ENCODE measurements around the gene GRID2. TPM values are rescaled to one million over a fixed set of nuclear protein-coding genes. Genes with fewer than 3 reads are reported as not detected.

The GRID2 gene
- polyA plus RNA-seq, 1 donor from 2014 or later: 14.9 TPM

GRCh38 chr4:92520563-92520962, 216.8 kb downstream of the GRID2 start:
- H3K9me3 ChIP-seq (ENCODE audit: low read length): no peaks in the 10 kb centered on the region
- no peaks in the 10 kb centered on the region for H4K20me1 ChIP-seq (ENCODE audit: insufficient read depth)
- no peak overlapping the region for H2AFZ ChIP-seq (ENCODE audit: low read depth, low read length)
- H3K27ac ChIP-seq (ENCODE audit: low read length): no peak overlapping the region
- no peaks in the 10 kb centered on the region for H3K9me2 ChIP-seq (ENCODE audit: insufficient read depth, low read length)
- H3K79me2 ChIP-seq (replicated peaks; ENCODE audit: insufficient read depth, low read length): no peaks in the 10 kb centered on the region
- H3F3A ChIP-seq (ENCODE audit: insufficient read depth, low read length, poor library complexity, severe bottlenecking): no peaks in the 10 kb centered on the region
- no peaks in the 10 kb centered on the region for H3K27me3 ChIP-seq (ENCODE audit: insufficient read depth, low read depth, low read length)
- H3K4me3 ChIP-seq (ENCODE audit: low read length): no peak overlapping the region
- no peaks in the 10 kb centered on the region for H3K36me3 ChIP-seq (ENCODE audit: insufficient read depth, low read length)
- H3K9ac ChIP-seq (ENCODE audit: low read length): no peak overlapping the region
- H3K4me2 ChIP-seq (ENCODE audit: low read length): no peak overlapping the region
- TF ChIP-seq CTCF (IDR thresholded peaks at IDR 0.05; ENCODE audit: poor library complexity, severe bottlenecking) (no peak), POLR2AphosphoS5 (IDR thresholded peaks at IDR 0.05) (no peak), REST (IDR thresholded peaks at IDR 0.05; ENCODE audit: borderline replicate concordance) (no peak), TAF1 (IDR thresholded peaks at IDR 0.05; ENCODE audit: low read depth) (no peak), MXI1 (conservative IDR thresholded peaks at IDR 0.05; ENCODE audit: poor library complexity, severe bottlenecking) (no peak), RAD21 (conservative IDR thresholded peaks at IDR 0.05) (no peak), EP300 (conservative IDR thresholded peaks at IDR 0.05; ENCODE audit: poor library complexity, severe bottlenecking) (no peak), SMC3 (conservative IDR thresholded peaks at IDR 0.05; ENCODE audit: poor library complexity) (no peak), EZH2 (IDR thresholded peaks at IDR 0.05; ENCODE audit: borderline replicate concordance, insufficient read depth, low read length, poor library complexity, severe bottlenecking) (no peak)

- H3K27ac ChIP-seq (ENCODE audit: low read length): peak overlapping the region; percentile 60
Measured at GRCh38 chr4:92521941-92522340, 218.2 kb downstream of the GRID2 start.

More at GRCh38 chr4:92521941-92522340, 218.2 kb downstream of the GRID2 start:
- no peaks in the 10 kb centered on the region for H3K36me3 ChIP-seq (ENCODE audit: insufficient read depth, low read length)
- no peak for TF ChIP-seq REST (IDR thresholded peaks at IDR 0.05; ENCODE audit: borderline replicate concordance)
- TF ChIP-seq TAF1 (IDR thresholded peaks at IDR 0.05; ENCODE audit: low read depth): no peak
- no peak for TF ChIP-seq RAD21 (conservative IDR thresholded peaks at IDR 0.05)
- no peak for TF ChIP-seq EP300 (conservative IDR thresholded peaks at IDR 0.05; ENCODE audit: poor library complexity, severe bottlenecking)
- no peak for TF ChIP-seq EZH2 (IDR thresholded peaks at IDR 0.05; ENCODE audit: borderline replicate concordance, insufficient read depth, low read length, poor library complexity, severe bottlenecking)
- no peak for TF ChIP-seq CTCF (IDR thresholded peaks at IDR 0.05; ENCODE audit: poor library complexity, severe bottlenecking)
- TF ChIP-seq SMC3 (conservative IDR thresholded peaks at IDR 0.05; ENCODE audit: poor library complexity): no peak
- TF ChIP-seq POLR2AphosphoS5 (IDR thresholded peaks at IDR 0.05): no peak
- TF ChIP-seq MXI1 (conservative IDR thresholded peaks at IDR 0.05; ENCODE audit: poor library complexity, severe bottlenecking): no peak
- no peaks in the 10 kb centered on the region for H3K27me3 ChIP-seq (ENCODE audit: insufficient read depth, low read depth, low read length)
- H3F3A ChIP-seq (ENCODE audit: insufficient read depth, low read length, poor library complexity, severe bottlenecking): no peaks in the 10 kb centered on the region
- H4K20me1 ChIP-seq (ENCODE audit: insufficient read depth): no peaks in the 10 kb centered on the region
- H3K9ac ChIP-seq (ENCODE audit: low read length): no peak overlapping the region
- H3K9me3 ChIP-seq (ENCODE audit: low read length): no peaks in the 10 kb centered on the region
- H3K4me3 ChIP-seq (ENCODE audit: low read length): peak overlapping the region; percentile 10
- H3K4me2 ChIP-seq (ENCODE audit: low read length): no peak overlapping the region
- no peaks in the 10 kb centered on the region for H3K9me2 ChIP-seq (ENCODE audit: insufficient read depth, low read length)
- no peaks in the 10 kb centered on the region for H3K79me2 ChIP-seq (replicated peaks; ENCODE audit: insufficient read depth, low read length)
- H2AFZ ChIP-seq (ENCODE audit: low read depth, low read length): no peak overlapping the region

All from neural cell (in vitro differentiated cells).